ENCODE results near the gene MAEL.
"Not testable (repeated sequence)": the region's sequence is repeated elsewhere in the genome, so short reads cannot be mapped to it uniquely, and the experiment has no call there.

MAEL gene

GRCh38 chr1:166978821-166979220 lies 10.3 kb upstream of the MAEL start:
- no peak for DNase-seq

- DNase-seq, result no peak
Measured at GRCh38 chr1:166980383-166980782, 8.7 kb upstream of the MAEL start.

- DNase-seq, result no peak
Measured at GRCh38 chr1:166980818-166981217, 8.3 kb upstream of the MAEL start.

- no peak for DNase-seq
Measured at GRCh38 chr1:166981589-166981988, 7.5 kb upstream of the MAEL start.

GRCh38 chr1:166999075-166999474 lies 10.0 kb downstream of the MAEL start:
- DNase-seq, result no peak

- DNase-seq, result no peak
Measured at GRCh38 chr1:166999500-167000055, 10.5 kb downstream of the MAEL start.

- no peak for DNase-seq
Measured at GRCh38 chr1:167000546-167000945, 11.5 kb downstream of the MAEL start.

- no peak for DNase-seq
Measured at GRCh38 chr1:167002354-167002753, 13.3 kb downstream of the MAEL start.

- DNase-seq, result no peak
Measured at GRCh38 chr1:167003711-167004110, 14.6 kb downstream of the MAEL start.

GRCh38 chr1:167011560-167012191 lies 22.6 kb downstream of the MAEL start:
- no peak for DNase-seq

- no peak for DNase-seq
Measured at GRCh38 chr1:167012570-167012969, 23.5 kb downstream of the MAEL start.

GRCh38 chr1:167013108-167013929 lies 24.2 kb downstream of the MAEL start:
- no peak for DNase-seq

- DNase-seq, result peak; percentile 60 to 67
Measured at GRCh38 chr1:167016100-167016750, 27.1 kb downstream of the MAEL start.

- no peak for DNase-seq
Measured at GRCh38 chr1:167022384-167022783, 33.3 kb downstream of the MAEL start.

GRCh38 chr1:167029553-167029952 lies 40.5 kb downstream of the MAEL start:
- not testable (repeated sequence) for DNase-seq

GRCh38 chr1:167033646-167034045 lies 44.6 kb downstream of the MAEL start:
- no peak for DNase-seq

- DNase-seq, result peak; percentile 69 to 80
Measured at GRCh38 chr1:167043752-167044488, 54.8 kb downstream of the MAEL start.

GRCh38 chr1:167051907-167052306 lies 62.8 kb downstream of the MAEL start:
- DNase-seq, result no peak

GRCh38 chr1:167052389-167052788 lies 63.3 kb downstream of the MAEL start:
- DNase-seq, result no peak

- no peak for DNase-seq
Measured at GRCh38 chr1:167054531-167054930, 65.5 kb downstream of the MAEL start.

GRCh38 chr1:167054946-167055630 lies 66.0 kb downstream of the MAEL start:
- DNase-seq, result no peak

GRCh38 chr1:167056529-167057231 lies 67.6 kb downstream of the MAEL start:
- DNase-seq, result no peak

Data from AML-193 (cell line).